ENCODE data around the gene CLEC16A.

CLEC16A gene

GRCh38 chr16:10944249-10945064 lies at the start of gene CLEC16A:
CLEC16A (plus strand) TSS chr16:10944564; CDS start chr16:10944718, 154 bp downstream.
- TF ChIP-seq CTCF (IDR thresholded peaks at IDR 0.05; ENCODE audit: low read depth, low read length): no peak
- H3K4me3 ChIP-seq (ENCODE audit: low read depth, low read length): peak within 1 kb of the TSS; percentile 84
- in situ Hi-C loops (cut with HindIII; ENCODE audit: low sequenced_read_pairs): no loop called here
- peak; percentile 96 for DNase-seq (ENCODE audit: low read depth, low spot score)

- no peak for TF ChIP-seq CTCF (IDR thresholded peaks at IDR 0.05; ENCODE audit: low read depth, low read length)
- H3K4me3 ChIP-seq (ENCODE audit: low read depth, low read length): no peak overlapping the region
- peak; percentile 14 for DNase-seq (ENCODE audit: low read depth, low spot score)
- in situ Hi-C loops (cut with HindIII; ENCODE audit: low sequenced_read_pairs): no loop called here
Measured at GRCh38 chr16:10895053-10895946, 49.1 kb upstream of the CLEC16A start.

- in situ Hi-C loops (cut with HindIII; ENCODE audit: low sequenced_read_pairs): no loop called here
- DNase-seq (ENCODE audit: low read depth, low spot score): no peak
- TF ChIP-seq CTCF (IDR thresholded peaks at IDR 0.05; ENCODE audit: low read depth, low read length): no peak
- no peak overlapping the region for H3K4me3 ChIP-seq (ENCODE audit: low read depth, low read length)
Measured at GRCh38 chr16:10896165-10896564, 48.2 kb upstream of the CLEC16A start.

- no peak for DNase-seq (ENCODE audit: low read depth, low spot score)
- in situ Hi-C loops (cut with HindIII; ENCODE audit: low sequenced_read_pairs): no loop called here
- no peak for TF ChIP-seq CTCF (IDR thresholded peaks at IDR 0.05; ENCODE audit: low read depth, low read length)
- H3K4me3 ChIP-seq (ENCODE audit: low read depth, low read length): no peak overlapping the region
Measured at GRCh38 chr16:10896723-10897122, 47.6 kb upstream of the CLEC16A start.

- DNase-seq (ENCODE audit: low read depth, low spot score): no peak
- H3K4me3 ChIP-seq (ENCODE audit: low read depth, low read length): no peak overlapping the region
- TF ChIP-seq CTCF (IDR thresholded peaks at IDR 0.05; ENCODE audit: low read depth, low read length): no peak
- in situ Hi-C loops (cut with HindIII; ENCODE audit: low sequenced_read_pairs): no loop called here
Measured at GRCh38 chr16:10897134-10897533, 47.2 kb upstream of the CLEC16A start.

- in situ Hi-C loops (cut with HindIII; ENCODE audit: low sequenced_read_pairs): no loop called here
- DNase-seq (ENCODE audit: low read depth, low spot score): no peak
Measured at GRCh38 chr16:10902999-10903398, 41.4 kb upstream of the CLEC16A start.

More at GRCh38 chr16:10902999-10903398, 41.4 kb upstream of the CLEC16A start:
- TF ChIP-seq CTCF (IDR thresholded peaks at IDR 0.05; ENCODE audit: low read depth, low read length): no peak
- no peak overlapping the region for H3K4me3 ChIP-seq (ENCODE audit: low read depth, low read length)
